ENCODE results near the gene MELK.

Gene MELK

GRCh38 chr9:36637491-36638270, 65.0 kb downstream of the MELK start:
- no peak overlapping the region for H3K4me3 ChIP-seq (ENCODE audit: low read length)

DNA sequence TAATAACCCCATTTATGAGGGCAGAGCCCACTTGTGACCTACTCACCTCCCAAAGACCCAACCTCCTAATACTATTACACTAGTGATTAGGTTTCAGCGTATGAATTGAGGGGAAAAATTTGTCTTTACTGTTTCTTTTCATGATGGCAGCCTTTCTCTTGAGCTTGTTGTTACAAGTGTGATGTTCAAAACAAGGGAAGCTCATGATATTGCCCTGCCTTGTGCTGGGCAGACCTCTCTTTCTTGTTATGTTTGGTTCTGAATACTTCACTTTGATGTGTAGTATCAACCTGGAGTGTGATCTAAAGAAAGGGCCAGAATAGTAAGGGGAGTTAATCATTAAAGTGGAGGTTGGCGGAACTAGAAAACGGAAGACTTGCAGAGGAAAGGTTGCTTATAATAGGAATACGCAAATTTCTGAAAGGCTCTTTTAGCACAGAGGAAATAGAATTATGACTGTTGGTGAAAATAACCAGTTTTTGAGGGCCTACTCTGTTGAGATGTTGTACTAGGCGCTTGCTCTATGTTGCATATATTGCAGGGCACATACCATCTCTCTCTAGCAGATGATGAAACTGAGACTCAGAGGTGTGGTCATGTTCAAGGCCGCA, 68.2 kb downstream of the MELK start:
- Histone ChIP-seq H3K4me2 (ENCODE audit: low read length) (peak overlapping the region; percentile 81), H4K20me1 (ENCODE audit: insufficient read depth, low read length) (no peaks in the 10 kb centered on the region), H3K4me1 (ENCODE audit: low read length) (peaks cover 35% of the 10 kb centered on the region), H3K79me2 (ENCODE audit: low read length) (peaks cover 9% of the 10 kb centered on the region), H3K9me3 (ENCODE audit: insufficient read depth, low read length) (no peaks in the 10 kb centered on the region), H3K36me3 (replicated peaks; ENCODE audit: low read depth, low read length) (peaks cover 41% of the 10 kb centered on the region), H3K9ac (ENCODE audit: low read length) (peak overlapping the region; percentile 57), H3K27ac (ENCODE audit: low read length) (peak overlapping the region; percentile 94), H3K27me3 (ENCODE audit: low read depth, low read length) (no peaks in the 10 kb centered on the region), H2AFZ (ENCODE audit: low read depth, low read length) (no peak overlapping the region), H3K4me3 (ENCODE audit: low read length) (peak overlapping the region; percentile 37)
- TF ChIP-seq EZH2phosphoT487 (IDR thresholded peaks at IDR 0.05; ENCODE audit: low read depth) = no peak
- TF ChIP-seq, protein P1, sequence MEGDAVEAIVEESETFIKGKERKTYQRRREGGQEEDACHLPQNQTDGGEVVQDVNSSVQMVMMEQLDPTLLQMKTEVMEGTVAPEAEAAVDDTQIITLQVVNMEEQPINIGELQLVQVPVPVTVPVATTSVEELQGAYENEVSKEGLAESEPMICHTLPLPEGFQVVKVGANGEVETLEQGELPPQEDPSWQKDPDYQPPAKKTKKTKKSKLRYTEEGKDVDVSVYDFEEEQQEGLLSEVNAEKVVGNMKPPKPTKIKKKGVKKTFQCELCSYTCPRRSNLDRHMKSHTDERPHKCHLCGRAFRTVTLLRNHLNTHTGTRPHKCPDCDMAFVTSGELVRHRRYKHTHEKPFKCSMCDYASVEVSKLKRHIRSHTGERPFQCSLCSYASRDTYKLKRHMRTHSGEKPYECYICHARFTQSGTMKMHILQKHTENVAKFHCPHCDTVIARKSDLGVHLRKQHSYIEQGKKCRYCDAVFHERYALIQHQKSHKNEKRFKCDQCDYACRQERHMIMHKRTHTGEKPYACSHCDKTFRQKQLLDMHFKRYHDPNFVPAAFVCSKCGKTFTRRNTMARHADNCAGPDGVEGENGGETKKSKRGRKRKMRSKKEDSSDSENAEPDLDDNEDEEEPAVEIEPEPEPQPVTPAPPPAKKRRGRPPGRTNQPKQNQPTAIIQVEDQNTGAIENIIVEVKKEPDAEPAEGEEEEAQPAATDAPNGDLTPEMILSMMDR (IDR thresholded peaks at IDR 0.05; ENCODE audit: low read depth, low read length) = no peak

More at GRCh38 chr9:36637491-36638270, 65.0 kb downstream of the MELK start:
- Histone ChIP-seq H3K9me3 (ENCODE audit: insufficient read depth, low read length) (no peaks in the 10 kb centered on the region), H3K4me2 (ENCODE audit: low read length) (no peak overlapping the region), H2AFZ (ENCODE audit: low read depth, low read length) (no peak overlapping the region), H3K36me3 (replicated peaks; ENCODE audit: low read depth, low read length) (peaks cover 29% of the 10 kb centered on the region), H3K4me1 (ENCODE audit: low read length) (peaks cover 35% of the 10 kb centered on the region), H4K20me1 (ENCODE audit: insufficient read depth, low read length) (no peaks in the 10 kb centered on the region), H3K79me2 (ENCODE audit: low read length) (peaks cover 9% of the 10 kb centered on the region), H3K27me3 (ENCODE audit: low read depth, low read length) (no peaks in the 10 kb centered on the region), H3K9ac (ENCODE audit: low read length) (no peak overlapping the region), H3K27ac (ENCODE audit: low read length) (no peak overlapping the region)
- TF ChIP-seq, protein P1 (IDR thresholded peaks at IDR 0.05; ENCODE audit: low read depth, low read length) = peak; percentile 58
- TF ChIP-seq EZH2phosphoT487 (IDR thresholded peaks at IDR 0.05; ENCODE audit: low read depth) = no peak

- no peak for TF ChIP-seq EZH2phosphoT487 (IDR thresholded peaks at IDR 0.05; ENCODE audit: low read depth)
- TF ChIP-seq, protein P1 (IDR thresholded peaks at IDR 0.05; ENCODE audit: low read depth, low read length) = no peak
- Histone ChIP-seq H3K4me2 (ENCODE audit: low read length) (no peak overlapping the region), H3K4me1 (ENCODE audit: low read length) (peaks cover 35% of the 10 kb centered on the region), H3K27me3 (ENCODE audit: low read depth, low read length) (no peaks in the 10 kb centered on the region), H2AFZ (ENCODE audit: low read depth, low read length) (no peak overlapping the region), H3K9me3 (ENCODE audit: insufficient read depth, low read length) (no peaks in the 10 kb centered on the region), H4K20me1 (ENCODE audit: insufficient read depth, low read length) (no peaks in the 10 kb centered on the region), H3K79me2 (ENCODE audit: low read length) (peaks cover 9% of the 10 kb centered on the region), H3K27ac (ENCODE audit: low read length) (no peak overlapping the region), H3K4me3 (ENCODE audit: low read length) (no peak overlapping the region), H3K36me3 (replicated peaks; ENCODE audit: low read depth, low read length) (peaks cover 48% of the 10 kb centered on the region), H3K9ac (ENCODE audit: low read length) (no peak overlapping the region)
These were observed 70.1 kb downstream of the MELK start for GRCh38 chr9:36642817-36643216.

DNA sequence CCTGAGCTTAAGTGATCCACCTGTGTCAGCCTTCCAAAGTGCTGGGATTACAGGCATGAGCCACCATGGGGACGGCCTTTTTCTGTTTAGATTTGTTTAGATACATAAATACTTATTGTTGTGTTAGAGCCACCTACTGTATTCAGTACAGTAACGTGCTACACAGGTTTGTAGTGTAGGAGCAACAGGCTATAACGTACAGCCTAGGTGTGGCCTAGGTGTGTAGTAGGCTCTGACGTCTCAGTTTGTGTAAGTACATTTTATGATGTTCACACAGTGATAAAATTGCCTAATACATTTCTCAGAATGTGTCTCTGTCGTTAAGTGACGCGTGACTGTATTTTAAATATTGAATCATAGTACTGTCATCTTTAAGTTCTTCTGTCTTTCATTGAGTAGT, 84.1 kb downstream of the MELK start:
- H3K79me2 ChIP-seq (ENCODE audit: low read length) = no peaks in the 10 kb centered on the region
- peaks cover 57% of the 10 kb centered on the region for H3K36me3 ChIP-seq (replicated peaks; ENCODE audit: low read depth, low read length)
- H3K4me3 ChIP-seq (ENCODE audit: low read length) = no peak overlapping the region
- TF ChIP-seq, protein P1 (IDR thresholded peaks at IDR 0.05; ENCODE audit: low read depth, low read length) = no peak
- TF ChIP-seq EZH2phosphoT487 (IDR thresholded peaks at IDR 0.05; ENCODE audit: low read depth) = no peak
- H3K27me3 ChIP-seq (ENCODE audit: low read depth, low read length) = no peaks in the 10 kb centered on the region
- no peaks in the 10 kb centered on the region for H3K9me3 ChIP-seq (ENCODE audit: insufficient read depth, low read length)
- no peak overlapping the region for H3K27ac ChIP-seq (ENCODE audit: low read length)
- H3K4me1 ChIP-seq (ENCODE audit: low read length) = peaks cover 19% of the 10 kb centered on the region
- no peaks in the 10 kb centered on the region for H4K20me1 ChIP-seq (ENCODE audit: insufficient read depth, low read length)
- H3K9ac ChIP-seq (ENCODE audit: low read length) = no peak overlapping the region
- no peak overlapping the region for H3K4me2 ChIP-seq (ENCODE audit: low read length)
- no peak overlapping the region for H2AFZ ChIP-seq (ENCODE audit: low read depth, low read length)
